Cardiac muscle cell (in vitro differentiated cells and primary cell): Measurements from ENCODE around the gene CMIP. TPM values are rescaled to one million over a fixed set of nuclear protein-coding genes. Genes with fewer than 3 reads are reported as not detected.
A peak's percentile ranks its signal among the peaks of the same experiment; 100 is the strongest.

Source experiments
- DNase-seq, 2 donors: peaks; one replicate each; pipeline versions ENCODE4 v3.0.0 to v3.0.0-alpha.2; 2010 to 2017; ENCODE audit warnings: low read depth in 1 of 2, low spot score in 1 of 2
- H3K27ac ChIP-seq: fragments of 200-600 bp; sonication (generic); 2 replicates; pipeline ENCODE4 v1.5.1; 2016
- H3K27me3 ChIP-seq: fragments of 200-600 bp; sonication (generic); 2 replicates; pipeline ENCODE4 v1.6.0; 2016; ENCODE audit warnings: control low read depth
- H3K36me3 ChIP-seq: fragments of 200-600 bp; sonication (generic); 2 replicates; pipeline ENCODE4 v1.5.1; 2016; ENCODE audit warnings: control low read depth
- H3K4me1 ChIP-seq: fragments of 200-600 bp; sonication (generic); 2 replicates; pipeline ENCODE4 v1.8.1; 2017; ENCODE audit warnings: low read depth, mild to moderate bottlenecking, mixed run types
- H3K4me3 ChIP-seq: fragments of 200-600 bp; sonication (generic); 2 replicates; pipeline ENCODE4 v1.5.1; 2016; ENCODE audit warnings: mild to moderate bottlenecking
- H3K9me3 ChIP-seq: fragments of 200-600 bp; sonication (generic); 2 replicates; pipeline ENCODE4 v1.5.1; 2017; ENCODE audit warnings: low read depth, mild to moderate bottlenecking, control low read depth
- CTCF ChIP-seq: IDR thresholded peaks from 2 replicates; pipeline ENCODE4 v1.5.1; 2012; ENCODE audit warnings: low read depth, mild to moderate bottlenecking, low read length
- polyA plus RNA-seq: library from polyadenylated mRNA; unstranded; fragments of >200 nt; fragmentation: Nextera tagmentation; extraction: Ambion mirVana; gene quantifications from 2 replicates; pipeline ENCODE4 v1.2.1, GENCODE V29; 2016
- total RNA-seq: library from RNA; depleted of rRNA; stranded (reverse); fragments of >200 nt; gene quantifications from 2 replicates; pipeline ENCODE4 v1.2.3, GENCODE V29; 2016

CMIP gene
- total and polyA plus RNA-seq, 2 experiments from 2014 or later, result 1.8 to 22.2 TPM

- Histone ChIP-seq H3K4me1 (no peaks in the 10 kb centered on the region), H3K9me3 (no peaks in the 10 kb centered on the region), H3K4me3 (no peak overlapping the region), H3K27me3 (no peaks in the 10 kb centered on the region), H3K36me3 (no peaks in the 10 kb centered on the region), H3K27ac (no peak overlapping the region)
- no peak for TF ChIP-seq CTCF
- peak in 1 of 2 donors; percentile 54 for DNase-seq
These were observed 93.3 kb downstream of the CMIP start for GRCh38 chr16:81537721-81538561.

GRCh38 chr16:81539009-81539758 is 94.6 kb downstream of the CMIP start:
- TF ChIP-seq CTCF, result no peak
- no peaks in the 10 kb centered on the region for H3K27me3 ChIP-seq
- no peak for DNase-seq
- no peaks in the 10 kb centered on the region for H3K36me3 ChIP-seq
- H3K4me3 ChIP-seq, result no peak overlapping the region
- H3K27ac ChIP-seq, result peak overlapping the region; percentile 26
- H3K4me1 ChIP-seq, result no peaks in the 10 kb centered on the region
- no peaks in the 10 kb centered on the region for H3K9me3 ChIP-seq

GRCh38 chr16:81539759-81540472 is 95.3 kb downstream of the CMIP start:
- no peak overlapping the region for H3K4me3 ChIP-seq
- no peak for DNase-seq
- no peaks in the 10 kb centered on the region for H3K36me3 ChIP-seq
- H3K27me3 ChIP-seq, result no peaks in the 10 kb centered on the region
- H3K4me1 ChIP-seq, result no peaks in the 10 kb centered on the region
- no peak for TF ChIP-seq CTCF
- H3K9me3 ChIP-seq, result no peaks in the 10 kb centered on the region
- no peak overlapping the region for H3K27ac ChIP-seq

GRCh38 chr16:81541314-81541713 is 96.7 kb downstream of the CMIP start:
- H3K36me3 ChIP-seq, result no peaks in the 10 kb centered on the region
- H3K27ac ChIP-seq, result no peak overlapping the region
- H3K4me3 ChIP-seq, result no peak overlapping the region
- H3K27me3 ChIP-seq, result no peaks in the 10 kb centered on the region
- DNase-seq, result no peak
- no peaks in the 10 kb centered on the region for H3K9me3 ChIP-seq
- no peak for TF ChIP-seq CTCF
- H3K4me1 ChIP-seq, result no peaks in the 10 kb centered on the region
